ENCODE data around the gene AFG1L.
A peak's percentile ranks its signal among the peaks of the same experiment; 100 is the strongest.

The AFG1L gene

DNA sequence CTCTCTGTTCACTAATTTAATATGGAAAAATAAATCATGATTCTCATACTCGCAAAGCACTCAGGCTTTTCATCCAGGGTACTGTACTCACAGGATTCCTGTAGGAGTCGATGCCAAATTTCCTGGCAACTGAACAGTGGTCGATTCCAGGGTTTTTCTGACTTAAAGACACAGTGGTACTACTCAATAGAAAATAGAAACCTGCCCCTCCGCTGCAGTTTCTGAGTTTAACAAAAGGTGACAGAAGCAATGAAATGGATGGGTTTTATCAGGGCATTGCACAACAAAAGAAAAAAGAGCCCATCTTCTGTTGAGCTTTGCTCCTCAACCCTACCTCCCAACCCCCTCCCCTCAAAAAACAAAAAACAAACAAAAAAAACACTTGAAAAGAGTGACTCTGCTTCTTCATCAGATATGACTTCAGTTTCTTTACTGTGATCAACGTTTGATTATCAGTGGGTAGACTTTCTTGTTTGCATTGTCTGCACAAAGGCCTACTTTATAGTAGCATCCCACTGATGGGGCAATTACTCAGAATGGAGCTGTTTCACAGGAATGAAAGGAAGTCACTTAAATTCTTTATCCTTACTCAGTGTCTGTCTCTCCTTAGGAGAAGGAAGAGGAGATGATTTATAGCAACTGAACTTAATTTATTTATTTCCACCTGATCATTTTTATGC, 169.7 kb downstream of the AFG1L start:
- no peak for DNase-seq

DNA sequence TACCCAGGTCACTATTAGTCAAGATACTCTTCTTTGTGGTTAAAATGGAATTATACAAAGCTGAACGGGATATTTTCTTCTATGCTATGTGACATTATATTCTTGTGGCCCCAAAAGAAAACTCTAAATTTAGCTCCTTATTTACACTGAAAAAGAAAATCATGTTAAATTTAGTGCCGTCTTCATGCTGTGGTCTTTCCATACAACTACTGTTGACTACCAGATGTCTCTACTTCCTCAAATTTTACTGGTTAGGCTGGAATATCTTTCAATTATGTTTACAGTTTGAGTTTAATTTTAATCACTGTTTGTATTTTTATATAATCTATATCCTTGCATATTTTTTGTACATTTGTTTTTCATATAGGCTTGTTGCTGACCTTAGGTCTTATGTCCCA, 170.2 kb downstream of the AFG1L start:
- no peak for DNase-seq

DNA sequence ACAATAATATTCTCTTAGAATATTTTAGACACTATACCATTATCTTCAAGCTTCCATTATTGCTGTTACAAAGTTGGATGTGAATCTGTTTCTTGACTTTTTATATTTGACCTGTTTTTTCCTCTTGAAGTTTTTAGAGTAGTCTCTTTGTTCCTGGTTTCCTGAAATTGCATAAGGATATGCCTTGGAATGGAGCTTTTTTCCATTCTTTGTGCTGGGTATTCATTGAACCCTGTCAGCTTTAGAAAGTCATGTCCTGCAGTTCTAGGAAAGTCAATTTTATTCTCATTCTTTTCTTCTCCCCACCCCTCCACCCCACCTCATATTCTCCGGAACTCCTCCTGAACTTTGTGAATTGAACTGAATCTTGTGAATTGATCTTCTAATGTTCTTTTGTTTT, 173.5 kb downstream of the AFG1L start:
- DNase-seq, result no peak

DNA sequence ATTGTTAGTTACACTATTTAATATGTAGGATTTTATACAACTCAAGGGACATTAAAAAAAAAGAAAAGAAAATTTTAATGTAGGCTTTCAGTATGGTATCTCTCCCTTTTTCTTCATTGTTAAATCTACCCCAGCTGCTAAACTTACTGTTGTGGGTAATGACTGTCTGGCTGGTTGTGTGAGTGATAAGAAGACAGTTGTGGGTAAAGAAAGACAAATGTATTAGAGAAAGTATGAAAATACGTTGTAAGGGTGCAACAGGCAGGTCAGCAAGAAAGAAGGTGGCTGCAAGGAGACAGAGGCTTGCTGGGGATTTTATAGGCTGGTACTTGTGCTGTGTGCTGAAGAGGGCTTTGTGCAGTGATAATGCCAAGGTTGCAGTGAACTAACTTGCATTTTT, 174.5 kb downstream of the AFG1L start:
- DNase-seq, result no peak

DNA sequence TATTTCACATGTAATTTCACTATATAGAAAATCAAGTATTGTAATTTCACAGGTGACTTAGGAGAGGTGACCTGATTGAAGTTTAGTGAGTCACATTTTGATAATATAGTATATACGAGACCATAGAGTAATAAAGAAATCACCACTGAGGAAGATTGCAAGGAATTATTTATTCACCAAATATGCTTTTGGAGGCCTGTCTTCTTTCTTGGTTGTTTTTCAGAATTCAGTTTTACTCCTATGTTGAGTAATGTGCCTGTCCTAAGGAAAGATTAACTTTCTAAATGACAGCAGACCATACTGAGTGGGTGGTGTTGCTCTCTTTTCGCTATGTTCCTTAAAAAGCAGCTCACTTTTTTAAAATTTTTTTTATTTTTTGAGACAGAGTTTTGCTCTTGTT, 178.3 kb downstream of the AFG1L start:
- DNase-seq, result no peak

DNA sequence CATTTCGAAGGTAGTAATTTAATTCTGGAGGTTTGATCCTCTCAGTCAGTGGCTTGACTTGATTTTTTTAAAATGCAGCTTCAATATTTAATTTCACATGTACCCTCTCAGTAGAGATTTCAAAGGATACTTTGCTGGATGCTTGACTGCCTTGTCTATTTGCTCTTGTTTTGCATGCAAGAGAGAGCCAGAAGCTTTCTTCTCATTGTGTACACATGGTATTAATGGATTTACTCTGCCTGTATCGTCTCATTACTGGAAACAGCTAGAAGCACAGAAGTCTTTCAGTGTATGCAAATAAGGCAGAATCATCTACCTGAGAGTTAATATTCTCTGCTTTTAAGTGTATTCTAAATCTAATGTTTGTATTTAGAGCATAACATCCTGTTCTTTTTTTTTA, 181.5 kb downstream of the AFG1L start:
- no peak for DNase-seq

DNA sequence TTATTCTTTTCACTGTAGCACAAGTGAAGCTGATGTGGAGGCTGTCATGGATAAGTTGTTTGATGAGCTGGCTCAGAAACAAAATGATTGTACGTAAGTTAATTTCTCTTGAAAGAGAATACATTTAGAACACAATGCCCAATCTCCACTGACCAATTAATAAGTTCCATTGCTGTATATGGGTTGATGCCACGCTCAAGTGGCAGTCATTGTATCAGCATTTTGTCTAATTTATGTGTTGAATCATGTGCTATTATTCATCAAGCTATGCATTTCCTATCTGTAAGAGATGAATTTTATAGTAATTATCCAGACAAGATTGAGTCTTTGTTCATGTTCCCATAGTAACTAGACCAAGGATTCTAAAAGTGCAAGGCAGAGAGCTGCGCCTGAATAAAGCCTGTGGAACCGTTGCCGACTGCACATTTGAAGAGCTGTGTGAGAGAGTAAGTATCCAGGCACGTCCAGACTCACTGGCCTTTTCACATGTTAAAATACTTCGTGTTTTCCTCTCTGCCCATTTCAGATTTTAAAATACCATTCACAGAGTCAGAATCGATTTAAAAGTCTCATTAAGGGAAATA, 182.1 kb downstream of the AFG1L start:
- DNase-seq, result no peak

DNA sequence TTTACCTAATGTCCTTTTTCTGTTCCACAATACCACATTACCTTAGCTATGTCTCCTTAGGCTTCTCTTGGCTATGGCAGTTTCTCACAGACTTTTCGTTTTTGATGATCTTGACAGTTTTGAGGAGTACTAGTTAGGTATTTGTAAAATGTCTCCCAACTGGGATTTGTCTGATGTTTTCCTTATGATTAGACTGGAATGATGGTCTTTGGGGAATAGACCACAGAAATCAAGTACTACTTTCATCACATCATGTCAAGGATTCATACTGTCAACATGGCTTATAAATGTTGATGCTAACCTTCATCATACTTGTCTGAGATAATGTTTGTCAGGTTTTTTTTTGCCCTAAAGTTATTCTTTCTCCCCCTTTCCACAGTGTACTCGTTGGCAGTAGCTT, 187.7 kb downstream of the AFG1L start:
- DNase-seq, result no peak

DNA sequence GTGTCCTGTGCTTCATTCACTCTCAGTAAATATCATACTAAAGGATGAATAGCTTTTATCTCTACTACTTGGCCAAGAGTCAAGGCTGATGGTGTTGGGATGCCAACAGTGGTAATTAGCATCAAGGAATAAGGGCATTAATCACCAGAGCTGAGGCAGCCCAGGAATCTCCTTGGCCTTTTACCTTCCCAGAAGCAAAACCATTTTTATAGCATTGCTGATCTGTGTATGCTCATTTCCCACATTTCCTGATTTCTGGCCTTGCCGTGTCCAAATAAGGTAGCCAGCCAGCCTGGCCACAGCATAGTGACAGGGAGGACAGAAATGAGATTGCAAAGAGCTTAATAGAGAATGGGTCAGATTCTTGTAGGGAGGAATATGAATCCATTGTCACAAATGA, 189.2 kb downstream of the AFG1L start:
- no peak for DNase-seq

DNA sequence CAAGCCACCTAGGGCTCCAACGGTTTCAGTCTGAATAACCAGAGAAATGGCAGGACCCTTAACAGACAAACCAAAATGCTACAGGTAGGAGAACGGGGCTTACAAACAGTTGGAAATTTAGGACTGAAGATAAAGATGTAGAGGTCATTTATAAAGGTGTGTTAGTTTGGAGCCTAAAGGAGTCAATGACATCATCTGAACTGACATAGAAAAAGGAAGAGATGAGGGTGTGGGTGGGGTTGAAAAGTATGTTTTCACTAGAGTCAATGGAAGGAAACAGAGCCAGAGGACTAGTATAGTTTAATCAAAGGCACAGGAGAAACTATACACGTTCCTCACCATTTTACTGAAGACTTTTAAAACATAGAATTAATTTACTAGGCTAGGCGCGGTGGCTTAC, 194.8 kb downstream of the AFG1L start:
- no peak for DNase-seq

DNA sequence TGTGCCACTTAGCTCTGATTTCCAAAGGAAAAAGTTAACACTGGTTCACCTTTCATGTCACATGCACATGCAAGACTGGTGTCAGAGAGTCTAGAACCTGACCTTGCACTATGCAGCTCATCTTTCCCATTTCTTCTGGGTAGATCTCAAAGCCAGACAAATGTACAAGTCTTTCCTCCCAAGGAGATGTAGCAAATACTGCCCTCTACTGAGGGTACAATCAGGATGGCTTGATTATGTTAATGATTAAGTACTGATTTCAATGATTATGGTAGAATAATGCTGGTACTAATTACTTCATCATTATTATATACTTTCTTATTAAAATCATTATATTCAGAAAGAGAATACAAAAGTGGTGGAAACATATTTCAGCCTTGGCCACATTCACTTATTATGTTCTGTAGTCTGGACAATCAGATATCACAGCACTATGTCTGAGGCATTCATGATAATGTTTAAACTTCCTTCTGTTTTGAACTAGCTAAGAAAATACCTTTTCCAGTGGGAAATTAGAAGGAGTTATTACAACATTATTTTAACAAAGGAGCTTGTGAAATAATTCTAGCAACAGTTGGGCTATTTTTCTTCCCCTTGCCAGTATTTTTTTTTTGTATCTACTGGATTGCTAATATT, 197.4 kb downstream of the AFG1L start:
- DNase-seq, result no peak

DNA sequence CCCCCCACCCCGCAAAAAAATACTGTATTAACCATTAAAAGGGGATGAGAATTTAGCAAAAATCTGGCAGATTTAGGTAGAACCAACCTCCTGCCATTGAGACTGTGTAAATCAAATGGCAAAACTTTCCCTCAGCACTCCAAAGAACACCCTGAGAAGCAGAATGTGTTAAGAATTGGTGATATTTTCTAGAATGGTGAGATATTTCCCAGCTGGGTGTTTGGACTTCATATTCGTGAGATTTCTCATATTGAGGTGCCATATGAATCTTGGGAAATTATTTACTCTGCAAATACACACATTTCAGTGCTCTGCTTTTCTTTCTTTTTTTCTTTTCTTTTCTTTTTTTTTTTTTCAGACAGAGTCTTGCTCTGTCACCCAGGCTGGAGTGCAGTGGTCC, 199.6 kb downstream of the AFG1L start:
- no peak for DNase-seq

DNA sequence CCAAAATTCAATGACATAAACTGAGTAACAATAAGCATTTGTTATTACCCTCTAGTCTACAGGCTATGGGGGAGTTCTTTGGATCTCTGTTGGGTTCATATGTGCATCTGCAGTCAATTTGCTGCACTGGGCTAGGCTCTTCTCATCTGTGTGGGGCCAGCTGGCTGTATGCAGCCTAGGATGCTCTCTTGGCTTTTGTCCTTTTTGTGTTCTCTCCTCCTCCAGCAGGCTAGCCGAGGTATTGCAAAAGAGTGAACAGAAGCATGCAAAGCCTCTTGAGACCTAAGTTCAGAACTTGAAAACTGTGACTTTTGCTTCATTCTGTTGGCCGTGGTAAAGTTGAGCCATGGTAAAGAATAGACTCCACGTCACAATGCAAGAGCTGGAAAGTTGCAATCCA, 203.0 kb downstream of the AFG1L start:
- DNase-seq, result peak; percentile 9

DNA sequence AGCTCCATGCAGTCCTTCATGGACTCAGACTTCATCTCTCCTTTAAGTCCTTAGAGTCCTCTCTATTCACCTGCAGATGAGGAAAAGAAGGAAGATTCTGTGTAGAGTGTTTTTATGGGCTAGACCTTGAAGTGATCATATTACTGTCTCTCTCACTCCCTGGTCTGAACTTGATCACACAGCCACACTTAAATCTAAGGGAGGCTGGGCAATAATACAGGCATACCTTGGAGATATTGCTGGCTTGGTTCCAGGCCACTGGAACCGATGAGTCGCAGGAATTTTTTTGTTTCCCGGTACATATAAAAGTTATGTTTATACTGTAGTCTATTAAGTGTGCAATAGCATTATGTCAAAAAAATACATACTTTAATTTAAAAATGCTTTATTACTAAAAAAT, 206.7 kb downstream of the AFG1L start:
- DNase-seq, result no peak

DNA sequence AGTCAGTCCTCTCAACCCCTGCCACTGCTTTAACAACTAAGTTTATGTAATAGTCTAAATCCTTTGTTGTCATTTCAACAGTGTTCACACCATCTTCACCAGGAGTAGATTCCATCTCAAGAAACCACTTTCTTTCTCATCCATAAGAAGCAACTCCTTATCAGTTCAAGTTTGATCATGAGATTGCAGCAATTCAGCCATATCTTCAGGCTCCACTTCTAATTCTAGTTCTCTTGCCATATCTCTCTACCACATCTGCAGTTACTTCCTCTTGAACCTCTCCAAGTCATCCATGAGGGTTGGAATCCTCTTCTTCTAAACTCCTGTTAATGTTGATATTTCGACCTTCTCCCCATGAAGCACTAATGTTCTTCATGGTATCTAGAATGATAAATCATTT, 208.0 kb downstream of the AFG1L start:
- no peak for DNase-seq

DNA sequence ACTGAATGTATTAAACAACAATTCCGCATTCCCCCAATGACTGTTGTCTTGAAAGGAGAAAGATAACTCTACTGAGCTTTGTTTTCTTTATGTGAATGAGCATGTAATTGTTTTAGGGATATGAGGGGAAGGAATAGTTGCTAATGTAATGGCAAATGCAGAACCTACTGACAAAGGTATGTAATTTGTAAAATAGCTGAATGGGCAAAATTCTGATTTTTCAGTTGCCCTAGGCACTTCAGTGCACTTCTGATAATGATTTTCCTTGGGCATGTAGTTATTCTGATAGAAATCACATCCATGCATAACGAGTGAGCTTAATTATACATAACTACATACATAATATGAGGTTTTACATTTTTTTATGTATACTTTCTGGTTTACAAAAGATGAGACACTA, 212.5 kb downstream of the AFG1L start:
- DNase-seq, result no peak

DNA sequence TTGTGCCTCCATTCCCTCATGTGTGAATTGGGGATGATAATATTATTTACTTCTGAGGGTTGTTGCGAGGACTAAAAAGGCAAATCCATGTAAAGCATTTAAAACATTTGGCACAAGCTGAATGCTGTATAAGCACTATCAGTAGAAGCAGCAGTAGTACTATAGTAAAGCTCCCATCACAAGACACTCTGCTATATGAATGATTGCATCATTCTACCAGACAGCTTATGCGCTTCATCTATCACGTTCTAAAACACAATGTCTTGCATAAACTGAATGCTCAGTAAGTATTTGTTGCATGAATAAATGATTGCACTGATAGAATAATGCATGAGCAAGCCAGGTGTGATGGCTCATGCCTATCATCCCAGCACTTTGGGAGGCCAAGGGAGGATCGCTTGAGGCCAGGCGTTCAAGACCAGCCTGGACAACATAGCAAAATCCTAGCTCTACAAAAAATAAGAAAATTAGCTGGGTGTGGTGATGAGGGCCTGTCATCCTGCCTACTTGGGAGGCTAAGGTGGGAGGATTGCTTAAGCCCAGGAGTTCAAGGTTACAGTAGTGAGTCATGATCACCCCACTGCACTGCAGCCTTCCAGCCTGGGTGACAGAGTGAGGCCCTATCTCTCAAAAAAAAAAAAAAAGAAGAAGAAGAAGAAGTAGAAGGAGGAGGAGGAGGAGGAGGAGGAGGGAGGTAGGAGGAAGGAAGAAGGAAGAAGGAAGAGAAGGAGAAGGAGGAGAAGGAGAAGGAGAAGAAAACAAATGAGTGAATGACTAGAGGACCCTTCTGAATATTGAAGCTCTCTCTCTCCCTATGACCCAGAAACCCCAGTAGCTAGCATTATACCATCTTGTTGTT, 215.8 kb downstream of the AFG1L start:
- no peak for DNase-seq

DNA sequence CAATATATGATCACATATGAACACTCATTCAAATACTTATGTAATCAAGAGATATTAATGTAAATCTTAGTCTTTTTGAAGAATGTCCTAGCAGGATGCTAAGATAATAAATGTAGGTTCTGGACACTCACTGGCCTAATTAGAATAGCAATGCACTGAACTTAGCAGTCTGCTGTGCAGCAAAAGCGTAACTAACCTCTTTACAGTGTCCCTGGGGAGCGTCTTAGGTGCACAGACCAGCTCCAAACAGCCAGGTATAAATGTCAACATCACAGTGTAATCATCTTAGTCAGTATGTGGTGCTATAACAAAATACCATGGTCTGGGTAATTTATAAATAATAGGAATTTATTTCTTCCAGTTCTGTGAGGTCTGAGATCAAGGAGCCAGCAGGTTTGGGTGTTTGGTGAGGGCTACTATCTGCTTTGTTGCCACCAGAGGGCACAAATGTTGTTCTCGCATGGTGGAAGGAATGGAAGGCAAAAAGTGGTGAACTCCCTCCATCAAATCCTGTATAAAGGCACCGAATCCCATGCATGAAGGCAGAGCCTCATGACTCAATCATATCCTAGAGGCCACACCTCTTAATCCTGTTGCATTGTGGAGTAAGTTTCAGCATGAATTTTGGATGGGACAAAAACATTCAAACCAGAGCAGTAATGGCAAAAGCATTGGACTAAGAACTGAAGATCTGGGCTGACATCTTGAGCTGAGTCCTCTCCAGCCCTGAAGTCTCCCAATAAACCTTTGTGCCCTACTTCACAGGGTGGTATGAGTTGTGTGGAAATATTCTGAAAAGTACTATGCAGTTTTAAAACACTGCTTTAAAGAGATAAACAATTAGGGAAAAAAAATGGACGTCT, 224.1 kb downstream of the AFG1L start:
- no peak for DNase-seq

DNA sequence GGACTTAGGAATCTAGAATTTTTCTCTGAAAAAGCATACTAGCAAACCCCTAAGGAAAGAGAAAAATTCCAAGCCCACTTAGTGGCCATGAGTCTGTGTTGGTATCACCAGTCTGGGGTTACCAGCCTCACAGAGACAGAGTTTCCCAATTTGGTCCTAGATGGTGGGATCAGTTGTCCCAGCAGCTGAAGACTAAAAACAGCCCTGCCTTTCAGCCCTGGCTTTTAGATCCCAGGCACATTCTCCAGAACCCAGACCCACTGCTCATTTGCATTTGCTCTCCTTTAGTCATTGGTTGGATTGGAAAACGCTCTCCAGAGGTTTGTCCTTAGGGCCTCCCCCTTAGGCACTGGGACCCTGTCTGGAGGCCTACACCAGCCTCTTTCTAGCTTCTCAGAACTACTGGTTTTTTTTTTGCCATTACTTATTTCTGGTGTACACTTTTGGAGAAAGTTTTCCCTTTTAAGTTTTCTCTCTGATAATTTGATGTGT, 226.8 kb downstream of the AFG1L start:
- DNase-seq, result no peak

DNA sequence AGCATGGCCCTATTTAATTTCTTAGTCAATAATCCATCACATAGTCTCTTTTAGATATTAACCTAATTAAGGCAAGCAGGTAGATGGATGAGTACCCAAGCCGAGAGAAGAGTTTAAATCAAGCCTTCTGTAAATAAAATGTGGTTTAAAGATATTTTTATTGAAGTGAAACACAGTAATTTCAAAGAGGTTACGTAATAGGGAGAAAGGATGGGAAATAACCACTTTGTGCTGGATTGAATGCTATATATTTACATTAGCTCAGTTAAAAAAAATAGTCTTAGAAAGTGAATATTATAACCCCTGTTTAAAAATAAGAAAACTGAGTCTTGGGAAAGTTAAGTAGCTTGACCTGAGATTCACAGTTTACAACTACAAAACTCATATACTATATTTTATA, 228.8 kb downstream of the AFG1L start:
- DNase-seq, result no peak

DNA sequence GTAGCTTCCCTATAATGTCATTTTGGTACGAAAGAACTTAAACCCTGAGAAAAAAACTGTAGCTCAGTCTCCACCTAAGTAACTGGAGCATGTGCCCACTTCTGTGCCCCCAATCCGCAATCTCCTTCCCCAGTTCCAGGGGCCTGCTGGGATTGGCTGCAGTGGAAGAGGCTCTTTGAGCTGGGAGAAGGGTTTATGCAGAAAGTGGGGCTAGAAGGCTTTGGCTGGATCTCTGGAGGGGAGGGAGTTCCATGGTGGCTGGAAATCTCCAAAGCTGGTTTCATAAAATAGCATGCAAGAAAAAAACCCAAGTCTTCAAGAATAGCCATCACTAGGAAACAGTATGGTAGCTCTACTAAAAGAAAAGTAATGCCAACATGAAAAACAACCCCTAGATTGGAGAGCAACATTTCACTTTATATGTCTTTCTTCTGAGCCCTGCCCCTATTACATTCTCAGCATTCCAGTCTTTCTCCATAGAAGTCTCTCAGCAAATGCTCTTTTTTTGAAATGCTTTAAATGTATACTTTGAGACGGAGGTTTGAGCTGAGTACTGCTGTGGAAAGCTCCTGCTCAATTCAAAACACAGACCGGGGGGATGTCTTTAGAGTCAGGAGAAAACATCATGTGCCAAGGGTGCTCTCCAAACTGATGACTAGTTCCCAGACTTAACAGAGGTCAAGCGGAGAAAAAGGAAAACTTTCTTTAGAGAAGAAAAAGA, 229.8 kb downstream of the AFG1L start:
- no peak for DNase-seq

DNA sequence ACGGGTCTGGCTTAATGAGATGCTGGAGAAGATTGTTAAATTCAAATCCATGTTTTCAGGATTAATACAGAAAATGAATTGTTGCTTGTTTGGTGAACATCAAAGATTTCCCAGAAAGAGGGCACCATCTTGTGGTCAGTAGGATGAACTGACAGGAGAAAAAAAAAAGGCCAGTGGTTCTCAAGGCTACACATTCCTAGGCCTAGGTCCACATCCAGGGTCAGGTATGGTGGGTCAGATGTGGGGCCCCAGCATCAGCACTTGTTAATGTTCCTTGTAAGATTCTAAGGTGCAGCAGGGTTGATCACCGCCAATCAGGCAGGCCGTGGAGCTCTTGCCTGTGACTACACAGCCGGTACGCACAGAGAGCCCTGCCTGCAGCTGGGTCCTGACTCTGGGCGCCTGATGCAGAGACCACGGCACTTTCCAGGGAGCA, 231.9 kb downstream of the AFG1L start:
- DNase-seq, result no peak
